ENCODE results near the gene GLT8D2. TPM values are rescaled to one million over a fixed set of nuclear protein-coding genes. Genes with fewer than 3 reads are reported as not detected.

GLT8D2 gene, protein sequence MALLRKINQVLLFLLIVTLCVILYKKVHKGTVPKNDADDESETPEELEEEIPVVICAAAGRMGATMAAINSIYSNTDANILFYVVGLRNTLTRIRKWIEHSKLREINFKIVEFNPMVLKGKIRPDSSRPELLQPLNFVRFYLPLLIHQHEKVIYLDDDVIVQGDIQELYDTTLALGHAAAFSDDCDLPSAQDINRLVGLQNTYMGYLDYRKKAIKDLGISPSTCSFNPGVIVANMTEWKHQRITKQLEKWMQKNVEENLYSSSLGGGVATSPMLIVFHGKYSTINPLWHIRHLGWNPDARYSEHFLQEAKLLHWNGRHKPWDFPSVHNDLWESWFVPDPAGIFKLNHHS
- total RNA-seq (2022; extraction: Qiagen RNA extraction) = 0.19 to 0.34 TPM (median 0.23 TPM) in 5 replicates

DNA sequence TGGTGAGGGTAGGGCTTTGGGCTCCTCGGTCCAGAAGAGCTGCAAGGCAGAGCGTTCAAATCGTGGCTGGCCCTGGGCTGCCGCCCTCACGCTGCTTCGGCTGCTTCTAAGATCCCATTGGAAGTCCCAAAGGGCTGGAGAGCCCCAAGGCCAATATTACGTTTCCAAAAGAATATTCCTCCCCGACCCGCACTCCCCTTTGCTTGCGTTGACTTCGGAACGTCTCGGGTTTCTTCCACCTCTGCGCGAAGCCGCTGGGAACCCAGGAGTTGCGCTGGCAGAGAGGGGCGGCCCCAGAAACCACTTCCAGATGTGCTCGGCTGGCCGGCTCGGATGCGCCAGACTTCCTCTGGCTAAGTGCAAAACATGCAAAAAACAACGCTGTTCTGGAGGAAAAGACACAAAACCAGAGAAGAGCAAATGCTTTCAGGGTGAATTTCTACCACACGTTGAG lies at the start of gene GLT8D2:
GLT8D2 (minus strand) TSS at position 285 of the 454 bp plus-strand sequence. CDS start 30,539 bp downstream, outside the sequence.

DNA sequence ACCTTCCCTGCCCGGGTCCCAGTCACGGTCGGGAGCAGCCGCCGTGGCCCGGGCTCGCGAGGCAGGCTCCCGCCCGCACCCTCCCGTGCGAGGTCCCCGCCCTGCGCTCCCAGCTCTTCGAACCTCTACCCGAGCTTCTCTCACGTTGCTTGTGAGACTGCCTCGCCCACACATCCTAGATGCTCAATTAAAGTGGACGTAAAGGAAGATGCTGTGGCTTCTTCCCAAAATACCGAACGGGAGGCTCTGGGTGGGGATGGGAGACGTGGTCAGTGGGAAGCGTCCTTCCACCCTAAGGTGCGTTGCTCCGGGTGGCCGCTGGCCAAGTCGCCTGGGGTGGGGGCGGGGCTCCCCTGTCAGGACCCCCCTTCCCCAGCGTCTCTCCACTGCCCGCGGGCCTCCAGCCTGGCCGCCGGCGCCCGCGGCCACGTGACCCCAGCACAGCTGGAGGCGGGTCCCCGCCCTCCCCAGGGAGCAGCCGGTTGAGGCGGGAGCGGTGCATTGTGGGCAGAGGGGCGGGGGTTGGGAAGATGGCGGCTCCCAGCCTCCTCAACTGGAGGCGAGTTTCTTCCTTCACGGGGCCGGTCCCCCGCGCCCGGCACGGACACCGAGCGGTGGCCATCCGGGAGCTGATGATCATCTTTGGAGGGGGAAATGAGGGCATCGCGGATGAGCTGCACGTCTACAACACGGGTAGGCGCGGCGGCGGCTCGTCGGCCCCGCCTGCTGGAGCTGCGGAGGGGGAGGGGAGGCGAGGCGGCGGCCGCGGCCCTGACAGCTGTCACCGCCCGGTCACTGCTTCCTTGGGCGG lies 14.2 kb upstream of the GLT8D2 start, which contains the start of gene HCFC2:
HCFC2 (plus strand) TSS at position 501 of the 811 bp plus-strand sequence; CDS start at position 531, 30 bp downstream.

DNA sequence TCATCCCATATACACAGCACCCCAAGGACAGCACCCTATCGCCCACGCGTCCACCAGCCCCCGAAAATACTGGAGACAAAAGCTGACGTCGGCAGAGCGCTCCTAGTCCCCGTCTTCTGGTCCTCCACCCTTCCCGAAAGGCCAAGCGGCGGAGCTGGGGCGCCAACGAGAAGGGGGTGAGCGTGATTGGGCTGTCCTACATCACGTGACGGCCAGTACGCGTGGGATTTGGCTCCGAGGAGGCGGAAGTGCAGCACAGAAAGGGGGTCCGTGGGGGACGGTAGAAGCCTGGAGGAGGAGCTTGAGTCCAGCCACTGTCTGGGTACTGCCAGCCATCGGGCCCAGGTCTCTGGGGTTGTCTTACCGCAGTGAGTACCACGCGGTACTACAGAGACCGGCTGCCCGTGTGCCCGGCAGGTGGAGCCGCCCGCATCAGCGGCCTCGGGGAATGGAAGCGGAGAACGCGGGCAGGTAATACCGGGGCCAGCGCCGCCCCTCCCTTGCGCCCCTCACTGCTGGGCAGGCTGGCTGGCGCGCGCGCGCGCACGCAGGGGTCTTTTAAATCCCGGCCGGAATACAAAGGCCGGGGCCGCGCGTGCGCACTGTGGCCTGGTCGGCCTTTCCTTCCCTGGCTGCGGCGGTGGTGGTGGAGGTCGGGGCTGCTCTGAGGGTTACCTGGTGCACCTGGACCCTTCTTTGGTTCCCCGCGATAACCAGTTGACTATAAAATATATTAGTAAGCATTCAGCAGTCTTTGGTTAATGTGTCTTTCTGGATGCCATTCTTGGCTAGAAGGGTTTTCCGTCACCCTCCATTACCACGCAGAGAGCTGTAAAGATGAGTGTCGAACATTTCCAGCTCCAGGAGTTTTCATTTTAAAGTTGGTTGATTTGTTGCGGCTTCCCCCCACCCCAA lies 84.1 kb downstream of the GLT8D2 start, which contains the start of gene TDG:
TDG (plus strand) TSS at position 283 of the 915 bp plus-strand sequence; CDS start at position 449, 166 bp downstream.

Other genes with a start within 250 kb of the GLT8D2 start
- 24.5 to 31.2 TPM (median 25.7 TPM) in 5 replicates for gene NT5DC3, start 209.0 kb downstream of the GLT8D2 start, total RNA-seq (2022; extraction: Qiagen RNA extraction)
- gene HSP90B1, start 119.8 kb downstream of the GLT8D2 start, total RNA-seq (2022; extraction: Qiagen RNA extraction) = 499 to 692 TPM (median 561 TPM) in 5 replicates
- 21.5 to 31.5 TPM (median 25.0 TPM) in 5 replicates for gene TDG, start 84.3 kb downstream of the GLT8D2 start, total RNA-seq (2022; extraction: Qiagen RNA extraction)
- 4.6 to 5.5 TPM (median 4.9 TPM) in 5 replicates for gene HCFC2, start 14.3 kb upstream of the GLT8D2 start, total RNA-seq (2022; extraction: Qiagen RNA extraction)
- gene NFYB, start 88.0 kb upstream of the GLT8D2 start, total RNA-seq (2022; extraction: Qiagen RNA extraction) = 21.3 to 26.0 TPM (median 23.8 TPM) in 5 replicates
- 611 to 915 TPM (median 668 TPM) in 5 replicates for gene TXNRD1, start 165.6 kb upstream of the GLT8D2 start, total RNA-seq (2022; extraction: Qiagen RNA extraction)

Data from A549 treated with AZD2906 at 1 μM for 4 hours (cell line).